Small intestine (tissue), 16 donors: ENCODE measurements around the gene OR5V1. TPM values are rescaled to one million over a fixed set of nuclear protein-coding genes. Genes with fewer than 3 reads are reported as not detected.

Experiments
- DNase-seq, 2 donors: peaks; one replicate each; pipeline versions ENCODE4 v3.0.0 to v3.0.0-alpha.2; 2013
- FAIRE-seq: peaks from 2 replicates; lab custom pipeline; 2012; peaks lifted over from hg19 to GRCh38; lab: Jason Lieb, UNC
- H3K27ac ChIP-seq, 3 donors: one replicate each; pipeline ENCODE4 v1.5.1; 2013; ENCODE audit warnings: low read length in 2 of 3, mild to moderate bottlenecking in 2 of 3, control low read depth in 1 of 3, inconsistent platforms in 1 of 3, low read depth in 1 of 3, moderate library complexity in 1 of 3
- H3K27me3 ChIP-seq, 3 donors: one replicate each; pipeline ENCODE4 v1.6.1; 2013; ENCODE audit warnings: low read length in 3 of 3, inconsistent platforms in 1 of 3; ENCODE audit not compliant: control insufficient read depth in 3 of 3, insufficient read depth in 3 of 3
- H3K36me3 ChIP-seq, 3 donors: one replicate each; pipeline ENCODE4 v1.6.1; 2013; ENCODE audit warnings: low read length in 3 of 3, inconsistent platforms in 1 of 3, low read depth in 1 of 3, mild to moderate bottlenecking in 1 of 3, moderate library complexity in 1 of 3; ENCODE audit not compliant: control insufficient read depth in 3 of 3, insufficient read depth in 2 of 3
- H3K4me1 ChIP-seq, 3 donors: one replicate each; pipeline ENCODE4 v1.6.1; 2013; ENCODE audit warnings: low read length in 2 of 3, inconsistent platforms in 1 of 3, low read depth in 1 of 3, mild to moderate bottlenecking in 1 of 3, moderate library complexity in 1 of 3; ENCODE audit not compliant: control insufficient read depth in 3 of 3, insufficient read depth in 2 of 3
- H3K4me3 ChIP-seq, 3 donors: one replicate each; pipeline ENCODE4 v1.5.1; 2013; ENCODE audit warnings: low read length in 3 of 3, control low read depth in 1 of 3, inconsistent platforms in 1 of 3, low read depth in 1 of 3, mild to moderate bottlenecking in 1 of 3, moderate library complexity in 1 of 3
- H3K9me3 ChIP-seq, 2 donors: one replicate each; pipeline ENCODE4 v1.6.1; 2013; ENCODE audit warnings: low read depth in 1 of 2, low read length in 1 of 2; ENCODE audit not compliant: control insufficient read depth in 2 of 2, insufficient read depth in 1 of 2
- WGBS, 3 donors: extraction: QIAGEN DNeasy Blood & Tissue Kit; methylation state at CpG; one replicate each; pipeline ENCODE4 v1.1.7; 2013; 5-methylcytosine and 5-hydroxymethylcytosine counted together
- long read RNA-seq, 10 donors: transcript quantifications; one replicate each; lab custom pipeline, GENCODE V29; 2026
- polyA plus RNA-seq, 4 donors: library from polyadenylated mRNA; stranded (reverse) in 3 of 4; unstranded in 1 of 4; fragments of 200-250 nt in 3 of 4; fragments of 120-200 nt in 1 of 4; gene quantifications; one replicate each; pipeline versions ENCODE4 v1.2.1 to v1.2.3, GENCODE V29; 2013
- donor health status: healthy with polysubstance abuse.
- donor health status: control.
- donor health status: control.
- donor health status: Bipolar disorder and iron deficiency.
- donor health status: healthy.

OR5V1 gene
- not detected for polyA plus RNA-seq
- long read RNA-seq, donor 1, result 0 reads
- long read RNA-seq, donor 2, result 0 reads
- long read RNA-seq, donor 3, result 0 reads
- long read RNA-seq, donor 4, result 0 reads
- long read RNA-seq, donor 5, result 0 reads
- long read RNA-seq, donor 6, result 0 reads
- long read RNA-seq, donor 7, result 0 reads
- long read RNA-seq, donor 8, result 0 reads
- long read RNA-seq, donor 9, result 0 reads
- long read RNA-seq, donor 10, result 0 reads

GRCh38 chr6:29368765-29369164 is at the start of gene OR5V1:
TSS of gene OR5V1 (minus strand) at chr6:29368865. CDS start at chr6:29356195, 12,670 bp downstream.
- no peak for DNase-seq
- Histone ChIP-seq H3K27me3 (no peaks in the 10 kb centered on the region), H3K4me1 (no peaks in the 10 kb centered on the region), H3K36me3 (no peaks in the 10 kb centered on the region), H3K9me3 (no peaks in the 10 kb centered on the region), H3K27ac (no peak within 1 kb of the TSS), H3K4me3 (no peak within 1 kb of the TSS)
- WGBS, 3 donors, result 77 to 83% (median 78%) methylated on average over 3 of the region's 3 CpGs
- no peak for FAIRE-seq

- FAIRE-seq (no peak), DNase-seq (no peak)
- no peaks in the 10 kb centered on the region for H3K27me3 ChIP-seq
- H3K36me3 ChIP-seq, result no peaks in the 10 kb centered on the region
- no peaks in the 10 kb centered on the region for H3K4me1 ChIP-seq
- no peak within 1 kb of the TSS for H3K4me3 ChIP-seq
- H3K9me3 ChIP-seq, result peaks cover 0 to 1% of the 10 kb centered on the region in 2 donors
- no peak within 1 kb of the TSS for H3K27ac ChIP-seq
These were observed 45.9 kb upstream of the OR5V1 start, which contains the start of gene OR12D1 for GRCh38 chr6:29414588-29414987. TSS of gene OR12D1 (plus strand) at chr6:29414928.

GRCh38 chr6:29403801-29404200 is 35.1 kb upstream of the OR5V1 start:
- H3K9me3 ChIP-seq, result no peaks in the 10 kb centered on the region
- H3K4me3 ChIP-seq, result no peak overlapping the region
- no peaks in the 10 kb centered on the region for H3K4me1 ChIP-seq
- WGBS, 3 donors, result 50 to 81% (median 71%) methylated on average over 1 of the region's 1 CpG
- DNase-seq (no peak), FAIRE-seq (no peak)
- no peaks in the 10 kb centered on the region for H3K27me3 ChIP-seq
- no peak overlapping the region for H3K27ac ChIP-seq
- no peaks in the 10 kb centered on the region for H3K36me3 ChIP-seq

GRCh38 chr6:29399525-29399924 is 30.9 kb upstream of the OR5V1 start:
- no peak for FAIRE-seq
- Histone ChIP-seq H3K36me3 (no peaks in the 10 kb centered on the region), H3K9me3 (no peaks in the 10 kb centered on the region), H3K27ac (no peak overlapping the region), H3K4me1 (no peaks in the 10 kb centered on the region), H3K27me3 (no peaks in the 10 kb centered on the region), H3K4me3 (no peak overlapping the region)
- WGBS, 3 donors, result 42 to 55% (median 54%) methylated on average over 2 of the region's 2 CpGs
- DNase-seq, result no peak

- no peak for DNase-seq
These were observed 26.7 kb upstream of the OR5V1 start, which contains the start of gene OR12D2 for GRCh38 chr6:29395331-29395730. TSS of gene OR12D2 (plus strand) at chr6:29395631. CDS start at chr6:29396700, 1,069 bp downstream.

GRCh38 chr6:29388533-29388932 is 19.9 kb upstream of the OR5V1 start:
- no peaks in the 10 kb centered on the region for H3K4me1 ChIP-seq
- WGBS, 3 donors, result 47 to 69% (median 57%) methylated on average over 4 of the region's 4 CpGs
- no peak for FAIRE-seq
- H3K27ac ChIP-seq, result no peak overlapping the region
- no peaks in the 10 kb centered on the region for H3K36me3 ChIP-seq
- no peak overlapping the region for H3K4me3 ChIP-seq
- no peak for DNase-seq
- H3K27me3 ChIP-seq, result no peaks in the 10 kb centered on the region
- H3K9me3 ChIP-seq, result no peaks in the 10 kb centered on the region

More at GRCh38 chr6:29395331-29395730, 26.7 kb upstream of the OR5V1 start, which contains the start of gene OR12D2:
- no peaks in the 10 kb centered on the region for H3K4me1 ChIP-seq
- no peak for FAIRE-seq
- no peaks in the 10 kb centered on the region for H3K36me3 ChIP-seq
- H3K4me3 ChIP-seq, result no peak within 1 kb of the TSS
- no peaks in the 10 kb centered on the region for H3K9me3 ChIP-seq
- H3K27ac ChIP-seq, result no peak within 1 kb of the TSS
- no peaks in the 10 kb centered on the region for H3K27me3 ChIP-seq

GRCh38 chr6:29376003-29376402 is 7.3 kb upstream of the OR5V1 start:
- DNase-seq (no peak), FAIRE-seq (no peak)
- H3K4me1 ChIP-seq, result no peaks in the 10 kb centered on the region
- no peak overlapping the region for H3K4me3 ChIP-seq
- H3K27ac ChIP-seq, result no peak overlapping the region
- no peaks in the 10 kb centered on the region for H3K36me3 ChIP-seq
- no peaks in the 10 kb centered on the region for H3K27me3 ChIP-seq
- H3K9me3 ChIP-seq, result no peaks in the 10 kb centered on the region

- no peak for DNase-seq
- no peak within 1 kb of the TSS for H3K27ac ChIP-seq
- H3K4me1 ChIP-seq, result no peaks in the 10 kb centered on the region
- no peaks in the 10 kb centered on the region for H3K9me3 ChIP-seq
- H3K36me3 ChIP-seq, result no peaks in the 10 kb centered on the region
- FAIRE-seq, result no peak
- 89 to 95% (median 91%) methylated on average over 1 of the region's 1 CpG for WGBS, 3 donors
- H3K4me3 ChIP-seq, result no peak within 1 kb of the TSS
- no peaks in the 10 kb centered on the region for H3K27me3 ChIP-seq
These were observed 6.5 kb upstream of the OR5V1 start, which contains the start of gene OR12D3 for GRCh38 chr6:29375191-29375590. TSS of gene OR12D3 (minus strand) at chr6:29375291. CDS start at chr6:29375287, 4 bp downstream.

- Histone ChIP-seq H3K9me3 (no peaks in the 10 kb centered on the region), H3K27ac (no peak overlapping the region), H3K27me3 (peaks cover 0 to 1% (median 0%) of the 10 kb centered on the region in 3 donors), H3K36me3 (no peaks in the 10 kb centered on the region), H3K4me3 (no peak overlapping the region), H3K4me1 (no peaks in the 10 kb centered on the region)
- WGBS, 3 donors, result 35 to 49% (median 49%) methylated on average over 1 of the region's 1 CpG
- FAIRE-seq (no peak), DNase-seq (no peak)
These were observed 13.1 kb downstream of the OR5V1 start for GRCh38 chr6:29355603-29356002.
